Panc1 (cell line): ENCODE results near the gene CWC27. TPM values are rescaled to one million over a fixed set of nuclear protein-coding genes. Genes with fewer than 3 reads are reported as not detected.

Experiments
- ATAC-seq: fragments of 200-7000 bp; cut with Tn5 transposase; 2 replicates; pipeline ENCODE4 v1.9.1; 2020; ENCODE audit warnings: mild to moderate bottlenecking, moderate library complexity
- BruUV-seq: library from RNA; stranded (reverse); fragments of 400-500 nt; replicated peaks from 2 replicates; lab custom pipeline; 2021; lab: Mats Ljungman, UMichigan
- CTCF ChIA-PET: fragments of 300-600 bp; sonication (Branson Sonifier 250); formaldehyde crosslinking; loops from one replicate; lab custom pipeline; 2022; ENCODE audit warnings: antibody characterized with exemption; lab: Charles Lee
- POLR2A ChIA-PET: fragments of 300-600 bp; sonication (Branson Sonifier 250); formaldehyde crosslinking; loops from one replicate; lab custom pipeline; 2022; ENCODE audit warnings: antibody characterized with exemption; lab: Charles Lee
- DNase-seq: peaks from one replicate; pipeline ENCODE4 v3.0.0-alpha.2; 2010; ENCODE audit warnings: low read depth, low spot score
- H3K27ac ChIP-seq: 2 replicates; pipeline ENCODE4 v1.5.1; 2011; ENCODE audit warnings: mild to moderate bottlenecking, low read length, inconsistent platforms
- H3K27me3 ChIP-seq: fragments of 200-500 bp; sonication (Bioruptor generic); 2 replicates; pipeline ENCODE4 v1.6.0; 2014; ENCODE audit warnings: low read length, inconsistent platforms; ENCODE audit not compliant: control insufficient read depth, insufficient read depth
- H3K36me3 ChIP-seq: fragments of 200-500 bp; sonication (Bioruptor generic); 2 replicates; pipeline ENCODE4 v1.5.1; 2014; ENCODE audit warnings: inconsistent platforms, mild to moderate bottlenecking, low read length, moderate library complexity; ENCODE audit not compliant: control insufficient read depth, insufficient read depth
- H3K4me1 ChIP-seq: 2 replicates; pipeline ENCODE4 v1.5.1; 2011; ENCODE audit warnings: inconsistent platforms, mild to moderate bottlenecking, low read length, moderate library complexity; ENCODE audit not compliant: control insufficient read depth, insufficient read depth
- H3K4me3 ChIP-seq, 2 experiments: 2 replicates each; pipeline ENCODE4 v1.5.1; 2011 to 2012; ENCODE audit warnings: low read depth in 2 of 2, low read length in 2 of 2, mild to moderate bottlenecking in 2 of 2, inconsistent platforms in 1 of 2, moderate library complexity in 1 of 2
- H3K9me3 ChIP-seq: fragments of 200-500 bp; sonication (Bioruptor generic); 2 replicates; pipeline ENCODE4 v1.5.1; 2014; ENCODE audit warnings: low read depth, mild to moderate bottlenecking, inconsistent platforms, low read length, moderate library complexity; ENCODE audit not compliant: control insufficient read depth, insufficient read depth
- POLR2AphosphoS5 ChIP-seq: IDR thresholded peaks from 2 replicates; pipeline ENCODE4 v1.6.1; 2012; ENCODE audit warnings: mild to moderate bottlenecking, low read depth, low read length, moderate library complexity
- SIN3A ChIP-seq: IDR thresholded peaks from 2 replicates; pipeline ENCODE4 v1.6.1; 2012; ENCODE audit warnings: low read depth, mild to moderate bottlenecking, low read length, moderate library complexity, borderline replicate concordance; ENCODE audit not compliant: insufficient read depth
- TCF7L2 ChIP-seq: IDR thresholded peaks from 2 replicates; pipeline ENCODE4 v1.6.1; 2011; ENCODE audit warnings: mild to moderate bottlenecking, low read depth, low read length, inconsistent platforms
- in situ Hi-C: cut with HindIII; loops from 2 replicates; pipeline ENCODE4 v1.10.0; 2016; ENCODE audit warnings: low sequenced_read_pairs, low pct_unique_long_range_greater_than_20kb
- intact Hi-C: fragments of 100-400 bp; cut with micrococcal nuclease; formaldehyde crosslinking; loops from one replicate; pipeline ENCODE4 v1.10.0; 2022; ENCODE audit not compliant: unreplicated experiment
- total RNA-seq: library from RNA; stranded (reverse); gene quantifications from one replicate; pipeline ENCODE4 v1.2.1, GENCODE V29; 2021; ENCODE audit not compliant: unreplicated experiment
- TF ChIP-seq, protein P1 (sequence below): fragments of 450-650 bp; IDR thresholded peaks from 2 replicates; pipeline ENCODE4 v1.5.1; 2017; ENCODE audit warnings: mild to moderate bottlenecking
- TF ChIP-seq, protein P2 (sequence below), 2 experiments: IDR thresholded peaks; 2 replicates each; pipeline ENCODE4 v1.6.1; 2011 to 2012; ENCODE audit warnings: low read depth in 2 of 2, control low read depth in 1 of 2, low read length in 1 of 2, mild to moderate bottlenecking in 1 of 2, moderate library complexity in 1 of 2; ENCODE audit not compliant: insufficient read depth in 1 of 2

The CWC27 gene
- total RNA-seq, 1 experiment from 2014 or later, result 19.7 TPM

DNA sequence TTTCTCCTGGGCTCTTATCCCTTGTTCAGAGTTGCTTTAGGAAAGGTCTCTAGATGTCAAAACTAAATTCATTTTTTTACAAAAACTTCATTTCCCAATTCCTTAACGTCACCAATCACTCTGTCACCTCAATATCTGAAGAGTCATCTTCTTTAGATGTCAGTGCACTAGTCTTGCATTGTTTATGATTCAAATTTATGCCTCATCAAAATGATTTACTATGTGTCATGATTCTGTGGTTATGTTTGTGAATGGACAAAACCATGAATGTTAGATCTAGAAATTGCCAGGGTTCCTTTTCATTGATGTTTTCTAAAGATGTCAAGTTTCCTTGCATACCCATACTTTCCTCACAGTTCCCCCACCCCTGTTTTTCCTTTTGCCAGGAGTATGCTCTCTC, 21.5 kb downstream of the CWC27 start:
- no peak overlapping the region for H3K27ac ChIP-seq
- ATAC-seq, result no peak
- ChIA-PET CTCF (no interaction called here), POLR2A (no interaction called here)
- H3K4me1 ChIP-seq, result no peaks in the 10 kb centered on the region
- no peaks in the 10 kb centered on the region; the same call in 1 of the 2 replicates for H3K36me3 ChIP-seq
- intact Hi-C loops (no loop called here), in situ Hi-C loops (no loop called here)
- H3K4me3 ChIP-seq, result no peak overlapping the region
- H3K9me3 ChIP-seq, result no peaks in the 10 kb centered on the region
- no peak for TF ChIP-seq SIN3A
- TF ChIP-seq TCF7L2, result no peak
- TF ChIP-seq POLR2AphosphoS5, result no peak
- TF ChIP-seq, protein P1, sequence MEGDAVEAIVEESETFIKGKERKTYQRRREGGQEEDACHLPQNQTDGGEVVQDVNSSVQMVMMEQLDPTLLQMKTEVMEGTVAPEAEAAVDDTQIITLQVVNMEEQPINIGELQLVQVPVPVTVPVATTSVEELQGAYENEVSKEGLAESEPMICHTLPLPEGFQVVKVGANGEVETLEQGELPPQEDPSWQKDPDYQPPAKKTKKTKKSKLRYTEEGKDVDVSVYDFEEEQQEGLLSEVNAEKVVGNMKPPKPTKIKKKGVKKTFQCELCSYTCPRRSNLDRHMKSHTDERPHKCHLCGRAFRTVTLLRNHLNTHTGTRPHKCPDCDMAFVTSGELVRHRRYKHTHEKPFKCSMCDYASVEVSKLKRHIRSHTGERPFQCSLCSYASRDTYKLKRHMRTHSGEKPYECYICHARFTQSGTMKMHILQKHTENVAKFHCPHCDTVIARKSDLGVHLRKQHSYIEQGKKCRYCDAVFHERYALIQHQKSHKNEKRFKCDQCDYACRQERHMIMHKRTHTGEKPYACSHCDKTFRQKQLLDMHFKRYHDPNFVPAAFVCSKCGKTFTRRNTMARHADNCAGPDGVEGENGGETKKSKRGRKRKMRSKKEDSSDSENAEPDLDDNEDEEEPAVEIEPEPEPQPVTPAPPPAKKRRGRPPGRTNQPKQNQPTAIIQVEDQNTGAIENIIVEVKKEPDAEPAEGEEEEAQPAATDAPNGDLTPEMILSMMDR, result no peak
- TF ChIP-seq, protein P2, sequence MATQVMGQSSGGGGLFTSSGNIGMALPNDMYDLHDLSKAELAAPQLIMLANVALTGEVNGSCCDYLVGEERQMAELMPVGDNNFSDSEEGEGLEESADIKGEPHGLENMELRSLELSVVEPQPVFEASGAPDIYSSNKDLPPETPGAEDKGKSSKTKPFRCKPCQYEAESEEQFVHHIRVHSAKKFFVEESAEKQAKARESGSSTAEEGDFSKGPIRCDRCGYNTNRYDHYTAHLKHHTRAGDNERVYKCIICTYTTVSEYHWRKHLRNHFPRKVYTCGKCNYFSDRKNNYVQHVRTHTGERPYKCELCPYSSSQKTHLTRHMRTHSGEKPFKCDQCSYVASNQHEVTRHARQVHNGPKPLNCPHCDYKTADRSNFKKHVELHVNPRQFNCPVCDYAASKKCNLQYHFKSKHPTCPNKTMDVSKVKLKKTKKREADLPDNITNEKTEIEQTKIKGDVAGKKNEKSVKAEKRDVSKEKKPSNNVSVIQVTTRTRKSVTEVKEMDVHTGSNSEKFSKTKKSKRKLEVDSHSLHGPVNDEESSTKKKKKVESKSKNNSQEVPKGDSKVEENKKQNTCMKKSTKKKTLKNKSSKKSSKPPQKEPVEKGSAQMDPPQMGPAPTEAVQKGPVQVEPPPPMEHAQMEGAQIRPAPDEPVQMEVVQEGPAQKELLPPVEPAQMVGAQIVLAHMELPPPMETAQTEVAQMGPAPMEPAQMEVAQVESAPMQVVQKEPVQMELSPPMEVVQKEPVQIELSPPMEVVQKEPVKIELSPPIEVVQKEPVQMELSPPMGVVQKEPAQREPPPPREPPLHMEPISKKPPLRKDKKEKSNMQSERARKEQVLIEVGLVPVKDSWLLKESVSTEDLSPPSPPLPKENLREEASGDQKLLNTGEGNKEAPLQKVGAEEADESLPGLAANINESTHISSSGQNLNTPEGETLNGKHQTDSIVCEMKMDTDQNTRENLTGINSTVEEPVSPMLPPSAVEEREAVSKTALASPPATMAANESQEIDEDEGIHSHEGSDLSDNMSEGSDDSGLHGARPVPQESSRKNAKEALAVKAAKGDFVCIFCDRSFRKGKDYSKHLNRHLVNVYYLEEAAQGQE (IDR thresholded peaks at IDR 0.05; ENCODE audit: insufficient read depth in 1 of 2, low read depth in 2 of 2, low read length in 1 of 2), result no peak
- no peak for DNase-seq
- no TSS peak for BruUV-seq
- no peaks in the 10 kb centered on the region for H3K27me3 ChIP-seq

DNA sequence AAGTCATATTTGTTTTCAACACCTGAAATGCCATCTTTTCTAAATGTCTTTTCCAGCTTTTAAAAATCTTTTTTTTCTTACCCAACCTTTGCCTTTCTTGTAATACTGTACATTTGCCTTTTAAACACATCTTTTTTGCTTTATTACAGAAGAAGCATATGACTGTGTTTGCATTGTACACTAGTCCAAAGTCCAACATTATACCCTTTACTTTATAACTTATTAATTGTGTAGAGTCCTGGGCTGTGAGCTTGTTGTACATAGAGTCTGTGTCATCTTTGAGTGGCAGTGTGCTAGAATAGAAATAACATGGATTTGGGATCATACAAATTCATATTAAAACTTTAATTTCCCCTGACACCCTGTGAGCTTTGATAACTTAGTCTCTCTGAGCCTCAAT, 23.7 kb downstream of the CWC27 start:
- POLR2A ChIA-PET, result no interaction called here
- Histone ChIP-seq H3K27me3 (no peaks in the 10 kb centered on the region), H3K36me3 (no peaks in the 10 kb centered on the region; the same call in 1 of the 2 replicates), H3K27ac (no peak overlapping the region), H3K4me1 (no peaks in the 10 kb centered on the region), H3K9me3 (no peaks in the 10 kb centered on the region), H3K4me3 (no peak overlapping the region)
- ATAC-seq (no peak), DNase-seq (no peak)
- intact Hi-C loops (no loop called here), in situ Hi-C loops (no loop called here)
- TF ChIP-seq, protein P1, result no peak
- TF ChIP-seq SIN3A (no peak), POLR2AphosphoS5 (no peak), TCF7L2 (no peak)
- TF ChIP-seq, protein P2 (IDR thresholded peaks at IDR 0.05; ENCODE audit: insufficient read depth in 1 of 2, low read depth in 2 of 2, low read length in 1 of 2), result no peak
- BruUV-seq, result no TSS peak
- CTCF ChIA-PET, result no interaction called here
